ENCODE data around the gene FRMD8. TPM values are rescaled to one million over a fixed set of nuclear protein-coding genes. Genes with fewer than 3 reads are reported as not detected.

Gene FRMD8
- total RNA-seq, 3 donors from 2014 or later (not counting 1 experiment from before 2014, with no cell fraction given) = 45.6 to 58.4 (median 57.7) TPM

DNA sequence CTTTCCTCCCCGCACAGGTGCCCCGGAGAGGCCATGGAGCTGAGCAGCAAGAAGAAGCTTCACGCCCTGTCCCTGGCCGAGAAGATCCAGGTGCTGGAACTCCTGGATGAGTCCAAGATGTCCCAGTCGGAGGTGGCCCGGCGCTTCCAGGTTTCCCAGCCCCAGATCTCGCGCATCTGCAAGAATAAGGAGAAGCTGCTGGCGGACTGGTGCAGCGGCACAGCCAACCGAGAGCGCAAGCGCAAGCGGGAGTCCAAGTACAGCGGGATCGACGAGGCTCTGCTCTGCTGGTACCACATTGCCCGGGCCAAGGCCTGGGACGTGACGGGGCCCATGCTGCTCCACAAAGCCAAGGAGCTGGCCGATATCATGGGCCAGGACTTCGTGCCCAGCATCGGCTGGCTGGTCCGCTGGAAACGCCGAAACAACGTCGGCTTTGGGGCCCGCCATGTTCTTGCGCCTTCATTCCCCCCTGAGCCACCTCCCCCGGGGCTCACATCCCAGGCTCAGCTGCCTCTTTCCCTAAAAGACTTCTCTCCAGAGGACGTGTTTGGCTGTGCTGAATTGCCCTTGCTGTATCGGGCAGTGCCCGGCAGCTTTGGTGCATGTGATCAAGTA, 30.6 kb upstream of the FRMD8 start:
- ATAC-seq (no peak), DNase-seq (no peak)
- Histone ChIP-seq H3K36me3 (ENCODE audit: control insufficient read depth, insufficient read depth, low read length) (peaks cover 17% of the 10 kb centered on the region), H3K27ac (ENCODE audit: low read length) (no peak overlapping the region), H3K4me3 (ENCODE audit: low read length) (peak overlapping the region; percentile 49), H3K9me3 (ENCODE audit: control insufficient read depth, insufficient read depth, low read length) (no peaks in the 10 kb centered on the region), H3K4me1 (ENCODE audit: control insufficient read depth, insufficient read depth, low read length) (peaks cover 19% of the 10 kb centered on the region), H3K27me3 (ENCODE audit: control insufficient read depth, insufficient read depth, low read length) (no peaks in the 10 kb centered on the region)
- no peaks in the 10 kb centered on the region for H3K36me3 Mint-ChIP-seq
- intact Hi-C loops (cut with micrococcal nuclease) = loop anchor here (10.0 kb wide), 1 partner anchor 429 kb away; the partner anchor contains the start of genes AP5B1 and OVOL1
- no peaks in the 10 kb centered on the region for H3K27me3 Mint-ChIP-seq (ENCODE audit: low read depth in 2 of 2)
- H3K4me1 Mint-ChIP-seq = peaks cover 15 to 20% of the 10 kb centered on the region in 2 donors
- H3K9me3 Mint-ChIP-seq = no peaks in the 10 kb centered on the region
- TF ChIP-seq, protein P1, sequence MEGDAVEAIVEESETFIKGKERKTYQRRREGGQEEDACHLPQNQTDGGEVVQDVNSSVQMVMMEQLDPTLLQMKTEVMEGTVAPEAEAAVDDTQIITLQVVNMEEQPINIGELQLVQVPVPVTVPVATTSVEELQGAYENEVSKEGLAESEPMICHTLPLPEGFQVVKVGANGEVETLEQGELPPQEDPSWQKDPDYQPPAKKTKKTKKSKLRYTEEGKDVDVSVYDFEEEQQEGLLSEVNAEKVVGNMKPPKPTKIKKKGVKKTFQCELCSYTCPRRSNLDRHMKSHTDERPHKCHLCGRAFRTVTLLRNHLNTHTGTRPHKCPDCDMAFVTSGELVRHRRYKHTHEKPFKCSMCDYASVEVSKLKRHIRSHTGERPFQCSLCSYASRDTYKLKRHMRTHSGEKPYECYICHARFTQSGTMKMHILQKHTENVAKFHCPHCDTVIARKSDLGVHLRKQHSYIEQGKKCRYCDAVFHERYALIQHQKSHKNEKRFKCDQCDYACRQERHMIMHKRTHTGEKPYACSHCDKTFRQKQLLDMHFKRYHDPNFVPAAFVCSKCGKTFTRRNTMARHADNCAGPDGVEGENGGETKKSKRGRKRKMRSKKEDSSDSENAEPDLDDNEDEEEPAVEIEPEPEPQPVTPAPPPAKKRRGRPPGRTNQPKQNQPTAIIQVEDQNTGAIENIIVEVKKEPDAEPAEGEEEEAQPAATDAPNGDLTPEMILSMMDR (IDR thresholded peaks at IDR 0.05) = no peak
- WGBS (ENCODE audit: insufficient coverage) = 77% methylated on average over 35 of the region's 35 CpGs
- H3K4me3 Mint-ChIP-seq = peak overlapping the region; percentile 92
- H3K27ac Mint-ChIP-seq = peak overlapping the region; percentile 11 to 94

DNA sequence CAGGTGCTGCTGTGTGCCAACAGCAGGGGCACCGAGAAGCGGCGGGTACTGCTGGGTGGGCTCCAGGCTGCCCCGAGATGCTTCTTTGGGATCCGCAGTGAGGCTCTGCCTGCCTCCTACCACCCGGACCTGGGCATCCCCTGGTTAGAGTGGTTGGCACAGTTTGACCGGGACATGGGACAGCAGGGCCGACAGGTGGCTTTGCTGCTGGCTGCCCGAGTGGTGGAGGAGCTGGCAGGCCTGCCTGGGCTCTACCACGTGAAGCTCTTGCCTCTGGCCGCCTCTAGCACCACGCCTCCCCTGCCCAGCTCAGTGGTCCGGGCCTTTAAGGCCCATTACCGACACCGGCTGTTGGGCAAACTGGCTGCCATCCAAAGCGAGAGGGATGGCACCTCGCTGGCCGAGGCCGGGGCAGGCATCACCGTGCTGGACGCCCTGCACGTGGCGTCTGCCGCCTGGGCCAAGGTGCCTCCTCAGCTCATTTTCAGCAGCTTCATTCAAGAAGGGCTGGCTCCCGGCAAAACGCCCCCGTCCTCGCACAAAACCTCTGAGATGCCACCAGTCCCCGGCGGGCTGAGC, 30.0 kb upstream of the FRMD8 start:
- Mint-ChIP-seq H3K27ac (no peak overlapping the region), H3K27me3 (ENCODE audit: low read depth in 2 of 2) (no peaks in the 10 kb centered on the region), H3K4me1 (peaks cover 15 to 20% of the 10 kb centered on the region in 2 donors), H3K9me3 (no peaks in the 10 kb centered on the region), H3K36me3 (no peaks in the 10 kb centered on the region), H3K4me3 (peak overlapping the region; percentile 92)
- peaks cover 19% of the 10 kb centered on the region for H3K4me1 ChIP-seq (ENCODE audit: control insufficient read depth, insufficient read depth, low read length)
- H3K27me3 ChIP-seq (ENCODE audit: control insufficient read depth, insufficient read depth, low read length) = no peaks in the 10 kb centered on the region
- intact Hi-C loops (cut with micrococcal nuclease) = loop anchor here (10.0 kb wide), 1 partner anchor 428 kb away; the partner anchor contains the start of genes AP5B1 and OVOL1
- peaks cover 12% of the 10 kb centered on the region for H3K36me3 ChIP-seq (ENCODE audit: control insufficient read depth, insufficient read depth, low read length)
- ATAC-seq (no peak), DNase-seq (no peak)
- no peak overlapping the region for H3K4me3 ChIP-seq (ENCODE audit: low read length)
- no peak overlapping the region for H3K27ac ChIP-seq (ENCODE audit: low read length)
- WGBS (ENCODE audit: insufficient coverage) = 96% methylated on average over 30 of the region's 30 CpGs
- H3K9me3 ChIP-seq (ENCODE audit: control insufficient read depth, insufficient read depth, low read length) = no peaks in the 10 kb centered on the region
- TF ChIP-seq, protein P1 (IDR thresholded peaks at IDR 0.05) = no peak

DNA sequence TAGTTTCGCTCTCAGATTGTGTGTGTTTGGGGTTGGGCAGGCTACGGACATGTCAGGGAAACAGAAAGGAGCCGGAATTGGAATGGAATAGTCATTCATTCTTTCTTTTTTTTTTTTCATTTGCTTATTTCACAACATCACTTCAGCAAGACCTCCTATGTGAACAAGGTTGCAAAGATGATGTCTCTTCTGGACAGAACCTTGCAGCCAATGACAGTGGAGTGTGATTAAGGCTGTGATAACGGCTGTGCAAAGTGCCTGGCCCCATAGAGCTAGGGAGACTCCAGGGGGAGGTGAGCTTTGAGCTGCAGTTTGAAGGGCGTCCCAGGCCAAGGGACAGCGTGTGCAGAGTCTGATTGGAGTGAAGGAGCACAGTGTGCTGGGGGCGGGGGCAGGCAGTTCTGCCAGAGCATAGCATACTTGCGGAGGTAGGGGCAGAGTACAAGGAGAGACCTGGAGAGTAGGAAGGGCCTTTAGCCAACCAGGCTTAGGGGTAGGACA, 28.5 kb upstream of the FRMD8 start:
- Mint-ChIP-seq H3K4me1 (peaks cover 20 to 33% of the 10 kb centered on the region in 2 donors), H3K27ac (no peak overlapping the region), H3K27me3 (ENCODE audit: low read depth in 2 of 2) (no peaks in the 10 kb centered on the region), H3K4me3 (no peak overlapping the region), H3K9me3 (no peaks in the 10 kb centered on the region), H3K36me3 (no peaks in the 10 kb centered on the region)
- Histone ChIP-seq H3K4me3 (ENCODE audit: low read length) (no peak overlapping the region), H3K27ac (ENCODE audit: low read length) (no peak overlapping the region), H3K4me1 (ENCODE audit: control insufficient read depth, insufficient read depth, low read length) (peaks cover 30% of the 10 kb centered on the region), H3K9me3 (ENCODE audit: control insufficient read depth, insufficient read depth, low read length) (no peaks in the 10 kb centered on the region), H3K36me3 (ENCODE audit: control insufficient read depth, insufficient read depth, low read length) (no peaks in the 10 kb centered on the region), H3K27me3 (ENCODE audit: control insufficient read depth, insufficient read depth, low read length) (no peaks in the 10 kb centered on the region)
- DNase-seq = no peak
- no peak for ATAC-seq
- TF ChIP-seq, protein P1 (IDR thresholded peaks at IDR 0.05) = no peak
- 94% methylated on average over 7 of the region's 8 CpGs for WGBS (ENCODE audit: insufficient coverage)
- intact Hi-C loops (cut with micrococcal nuclease) = loop anchor here (10.0 kb wide), 1 partner anchor 427 kb away; the partner anchor contains the start of genes AP5B1 and OVOL1

All from natural killer cell (primary cell).